NCI-H526 (cell line): ENCODE data around the gene OLA1.

Source experiments
- DNase-seq, 2 experiments: peaks; one replicate each; lab custom pipeline; 2025; lab: John Stamatoyannopoulos, UW

OLA1 gene

GRCh38 chr2:174180165-174180724 is 68.1 kb downstream of the OLA1 start:
- peak in 1 of 2 experiments; percentile 27 for DNase-seq

- no peak for DNase-seq
These were observed 70.9 kb downstream of the OLA1 start for GRCh38 chr2:174177316-174177890.

GRCh38 chr2:174176898-174177297 is 71.4 kb downstream of the OLA1 start:
- no peak for DNase-seq

GRCh38 chr2:174174741-174175140 is 73.6 kb downstream of the OLA1 start:
- no peak for DNase-seq

GRCh38 chr2:174172802-174173355 is 75.5 kb downstream of the OLA1 start:
- DNase-seq: no peak

GRCh38 chr2:174171686-174172445 is 76.5 kb downstream of the OLA1 start:
- no peak for DNase-seq

GRCh38 chr2:174169372-174169771 is 79.0 kb downstream of the OLA1 start:
- DNase-seq: no peak

GRCh38 chr2:174166261-174166660 is 82.1 kb downstream of the OLA1 start:
- DNase-seq: no peak

GRCh38 chr2:174161490-174161889 is 86.8 kb downstream of the OLA1 start:
- DNase-seq: no peak

GRCh38 chr2:174158003-174158402 is 90.3 kb downstream of the OLA1 start:
- DNase-seq: peak; percentile 47 to 75

GRCh38 chr2:174157053-174157452 is 91.3 kb downstream of the OLA1 start:
- no peak for DNase-seq

GRCh38 chr2:174153757-174154680 is 94.3 kb downstream of the OLA1 start:
- DNase-seq: no peak

GRCh38 chr2:174149530-174149929 is 98.8 kb downstream of the OLA1 start:
- DNase-seq: no peak

- DNase-seq: no peak
These were observed 99.5 kb downstream of the OLA1 start for GRCh38 chr2:174148833-174149232.

- DNase-seq: peak in 1 of 2 experiments; percentile 15
These were observed 102.5 kb downstream of the OLA1 start for GRCh38 chr2:174145827-174146226.

- no peak for DNase-seq
These were observed 106.0 kb downstream of the OLA1 start for GRCh38 chr2:174142290-174142689.

GRCh38 chr2:174138161-174138560 is 110.2 kb downstream of the OLA1 start:
- DNase-seq: peak in 1 of 2 experiments; percentile 9

- DNase-seq: no peak
These were observed 112.4 kb downstream of the OLA1 start for GRCh38 chr2:174135981-174136380.

GRCh38 chr2:174125090-174125489 is 123.2 kb downstream of the OLA1 start:
- no peak for DNase-seq

- DNase-seq: no peak
These were observed 124.2 kb downstream of the OLA1 start for GRCh38 chr2:174124181-174124580.

GRCh38 chr2:174122185-174122584 is 126.1 kb downstream of the OLA1 start:
- DNase-seq: no peak

GRCh38 chr2:174121612-174122011 is 126.7 kb downstream of the OLA1 start:
- DNase-seq: no peak
